GM12801 (cell line): ENCODE data around the gene RORB.

Experiments used
- TF ChIP-seq, protein P1 (sequence below): IDR thresholded peaks from one replicate; pipeline ENCODE4 v1.5.1; 2011; ENCODE audit warnings: control low read depth; ENCODE audit not compliant: insufficient read length; ENCODE audit errors: extremely low read depth

RORB gene

DNA sequence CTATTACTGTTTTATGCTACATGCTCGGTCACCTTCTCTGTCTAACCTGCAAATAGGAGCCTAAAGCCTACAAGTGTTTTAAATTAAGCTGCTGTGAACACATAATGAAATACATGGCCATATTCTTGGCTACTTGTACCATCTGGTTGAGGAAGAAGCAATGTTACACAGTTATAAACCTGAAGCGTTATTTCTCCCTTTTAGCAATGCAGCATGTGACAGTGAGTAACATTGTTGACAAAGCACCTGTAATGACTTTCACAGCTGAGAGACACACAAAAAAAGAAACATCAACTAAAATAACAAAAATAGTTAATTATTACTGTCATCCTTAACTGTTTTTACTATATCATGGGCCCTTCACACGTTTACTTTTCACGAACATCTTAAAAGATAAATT is 146.9 kb downstream of the RORB start:
- TF ChIP-seq, protein P1, sequence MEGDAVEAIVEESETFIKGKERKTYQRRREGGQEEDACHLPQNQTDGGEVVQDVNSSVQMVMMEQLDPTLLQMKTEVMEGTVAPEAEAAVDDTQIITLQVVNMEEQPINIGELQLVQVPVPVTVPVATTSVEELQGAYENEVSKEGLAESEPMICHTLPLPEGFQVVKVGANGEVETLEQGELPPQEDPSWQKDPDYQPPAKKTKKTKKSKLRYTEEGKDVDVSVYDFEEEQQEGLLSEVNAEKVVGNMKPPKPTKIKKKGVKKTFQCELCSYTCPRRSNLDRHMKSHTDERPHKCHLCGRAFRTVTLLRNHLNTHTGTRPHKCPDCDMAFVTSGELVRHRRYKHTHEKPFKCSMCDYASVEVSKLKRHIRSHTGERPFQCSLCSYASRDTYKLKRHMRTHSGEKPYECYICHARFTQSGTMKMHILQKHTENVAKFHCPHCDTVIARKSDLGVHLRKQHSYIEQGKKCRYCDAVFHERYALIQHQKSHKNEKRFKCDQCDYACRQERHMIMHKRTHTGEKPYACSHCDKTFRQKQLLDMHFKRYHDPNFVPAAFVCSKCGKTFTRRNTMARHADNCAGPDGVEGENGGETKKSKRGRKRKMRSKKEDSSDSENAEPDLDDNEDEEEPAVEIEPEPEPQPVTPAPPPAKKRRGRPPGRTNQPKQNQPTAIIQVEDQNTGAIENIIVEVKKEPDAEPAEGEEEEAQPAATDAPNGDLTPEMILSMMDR, result no peak

DNA sequence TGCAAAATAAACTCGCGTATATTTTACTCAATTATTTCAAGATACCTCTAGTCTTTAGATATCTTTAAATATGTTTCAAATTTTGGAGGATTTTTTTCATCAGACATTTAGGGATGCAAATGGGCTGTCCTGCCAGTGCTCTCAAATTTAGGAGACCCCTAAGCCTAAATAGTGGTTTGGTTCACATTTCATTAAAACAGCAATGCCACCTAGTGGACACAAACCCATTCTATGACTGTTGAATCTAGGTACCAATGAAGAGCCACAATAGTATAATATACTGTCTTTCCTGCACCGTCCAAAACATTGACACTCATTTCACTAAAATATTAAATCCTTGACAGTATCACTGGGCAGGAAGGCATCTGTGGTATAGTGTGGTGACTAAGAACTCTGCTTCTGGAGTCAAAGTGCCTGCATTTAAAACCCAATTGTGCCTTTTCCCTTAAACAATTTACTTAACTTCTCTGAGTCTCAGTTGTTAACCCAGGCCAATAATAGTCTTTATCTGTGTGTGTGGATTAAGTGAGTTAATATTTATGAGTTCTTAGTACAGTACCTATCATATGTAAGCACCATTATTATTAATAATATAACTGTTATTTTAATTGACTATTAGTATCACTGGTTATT is 148.0 kb downstream of the RORB start:
- TF ChIP-seq, protein P1, result no peak

DNA sequence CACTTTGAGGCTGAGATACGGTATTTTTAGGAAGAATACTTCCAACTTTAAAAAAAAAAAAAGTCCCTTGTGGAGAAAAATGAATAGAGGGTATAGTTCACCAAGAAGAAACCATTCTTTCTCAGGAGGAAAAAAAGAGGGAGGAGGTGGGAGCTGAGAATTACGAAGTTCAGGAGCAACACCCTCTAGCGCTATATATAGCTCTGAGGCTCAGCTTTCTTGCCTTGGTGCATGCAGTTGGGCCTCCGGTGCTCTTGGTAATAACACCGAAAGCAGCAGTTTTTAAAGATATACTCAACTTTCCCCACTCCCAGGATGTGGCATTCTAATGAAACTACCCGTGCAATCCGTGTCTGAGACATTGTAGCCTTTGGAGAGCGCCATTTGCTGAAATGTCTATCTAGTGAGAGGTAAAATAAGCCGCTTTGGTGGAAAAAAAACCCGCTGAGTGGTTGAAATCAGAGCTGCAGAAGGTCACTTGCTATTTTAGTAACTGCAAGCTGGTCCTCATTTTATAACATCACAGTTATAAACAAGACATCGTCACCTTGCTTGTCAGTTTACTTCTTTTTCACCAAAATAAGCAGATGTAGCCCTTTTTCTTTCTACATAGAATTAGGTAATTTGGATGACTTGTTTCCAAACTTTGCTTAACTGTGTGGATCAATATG is 156.4 kb downstream of the RORB start:
- TF ChIP-seq, protein P1, result no peak

DNA sequence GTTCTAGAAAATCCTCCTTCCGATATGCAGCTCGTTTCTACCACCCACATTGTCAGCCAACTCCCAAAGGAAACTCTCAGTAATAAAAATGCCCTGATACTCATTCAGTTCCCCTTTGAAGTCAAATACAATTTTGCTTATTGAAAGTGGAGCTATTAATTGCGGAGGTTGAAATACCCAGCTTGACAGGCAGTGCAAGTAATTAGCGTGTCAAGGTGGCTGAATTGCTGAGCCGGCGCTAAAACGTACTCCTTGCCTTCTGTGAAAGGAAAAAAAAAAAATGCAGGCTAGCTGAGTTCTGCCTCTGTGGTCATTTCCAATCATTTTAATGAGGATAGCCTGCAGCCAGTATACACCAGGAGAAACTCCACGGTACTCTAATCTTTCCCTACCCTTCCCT is 165.5 kb downstream of the RORB start:
- TF ChIP-seq, protein P1, result no peak

DNA sequence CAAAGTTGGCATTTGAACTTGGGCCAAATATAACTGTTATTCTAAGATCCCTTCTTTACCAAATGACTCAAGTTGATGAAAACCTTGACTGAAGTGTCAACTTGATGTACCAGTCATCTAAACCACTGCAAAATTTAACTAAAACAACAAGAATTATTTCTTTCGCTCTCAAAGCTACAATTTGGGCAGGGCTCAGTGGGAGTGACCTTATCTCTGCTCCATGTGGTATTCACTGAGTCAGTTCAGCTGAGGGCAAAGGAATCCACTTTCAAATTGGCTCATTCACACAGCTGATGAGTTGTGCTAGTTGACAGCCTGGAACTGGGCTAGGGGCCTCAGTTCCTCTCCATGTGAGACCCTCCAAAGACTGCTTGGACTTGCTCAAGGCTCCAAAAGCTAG is 166.3 kb downstream of the RORB start:
- TF ChIP-seq, protein P1, result no peak

DNA sequence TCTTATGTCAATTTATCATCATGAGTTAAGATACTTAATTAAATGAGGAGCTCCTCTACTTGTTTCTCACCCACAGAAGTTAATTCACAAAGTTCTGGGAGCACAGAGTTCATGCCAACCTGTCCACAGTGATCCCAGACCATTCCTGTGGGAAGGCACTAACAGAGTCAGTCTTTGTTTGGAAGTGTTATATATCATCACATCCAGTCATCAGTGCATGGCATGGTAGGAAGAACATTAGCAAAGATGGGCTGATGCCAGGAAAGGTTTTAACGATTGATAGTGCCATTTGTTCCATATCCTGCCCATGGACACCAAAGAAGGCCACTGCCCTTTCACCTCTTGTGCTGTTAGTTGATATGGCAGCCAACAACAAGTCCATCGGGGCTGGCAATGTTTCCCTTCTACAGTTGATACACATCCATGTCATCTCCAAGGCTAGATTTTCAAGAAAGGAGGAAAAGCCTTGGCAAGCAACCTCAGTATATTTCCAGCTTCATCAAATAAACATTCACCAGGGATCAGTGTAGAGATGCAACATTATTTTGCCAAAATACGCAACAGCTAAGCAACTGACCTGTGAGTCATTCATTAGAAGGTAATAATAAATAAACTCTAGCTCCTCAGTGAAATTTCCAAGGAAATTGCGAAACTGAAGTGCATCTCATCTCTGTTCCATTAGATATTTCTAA is 169.6 kb downstream of the RORB start:
- TF ChIP-seq, protein P1, result no peak

DNA sequence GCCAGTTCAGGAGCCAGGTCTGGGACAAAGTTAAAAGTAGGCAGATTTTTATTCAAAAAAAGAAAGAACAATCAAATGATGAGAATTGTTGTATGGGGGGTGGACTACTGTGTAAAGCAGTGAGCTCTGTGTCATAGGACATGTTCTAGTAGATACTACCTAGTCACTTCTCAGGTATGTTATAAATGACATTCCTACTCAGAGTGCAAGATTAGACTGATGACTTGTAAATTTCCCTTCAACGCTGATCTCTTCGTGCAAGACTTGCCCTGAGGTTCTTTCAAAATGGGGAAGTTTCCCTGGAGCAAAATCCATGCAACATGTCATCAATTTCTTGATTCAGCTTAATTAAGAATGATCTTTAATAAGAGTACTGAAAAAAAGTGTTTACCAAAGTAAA is 175.1 kb downstream of the RORB start:
- TF ChIP-seq, protein P1, result no peak
